Tibial nerve (tissue), 3 donors: Measurements from ENCODE around the gene SLC47A1.

Experiments used
- POLR2A ChIP-seq, 2 donors: fragments of 450-650 bp; IDR thresholded peaks; one replicate each; pipeline ENCODE4 v1.6.1; 2017; ENCODE audit warnings: antibody characterized with exemption in 2 of 2, mild to moderate bottlenecking in 2 of 2, moderate library complexity in 2 of 2
- TF ChIP-seq, protein P1 (sequence below), 5 experiments: fragments of 200-600 bp in 3 of 5; fragments of 450-650 bp in 2 of 5; sonication (generic) in 3 of 5; IDR thresholded peaks; one replicate each; pipeline ENCODE4 v1.5.1; 2016 to 2019; ENCODE audit warnings: antibody characterized with exemption in 5 of 5, mild to moderate bottlenecking in 3 of 5, moderate library complexity in 2 of 5

DNA sequence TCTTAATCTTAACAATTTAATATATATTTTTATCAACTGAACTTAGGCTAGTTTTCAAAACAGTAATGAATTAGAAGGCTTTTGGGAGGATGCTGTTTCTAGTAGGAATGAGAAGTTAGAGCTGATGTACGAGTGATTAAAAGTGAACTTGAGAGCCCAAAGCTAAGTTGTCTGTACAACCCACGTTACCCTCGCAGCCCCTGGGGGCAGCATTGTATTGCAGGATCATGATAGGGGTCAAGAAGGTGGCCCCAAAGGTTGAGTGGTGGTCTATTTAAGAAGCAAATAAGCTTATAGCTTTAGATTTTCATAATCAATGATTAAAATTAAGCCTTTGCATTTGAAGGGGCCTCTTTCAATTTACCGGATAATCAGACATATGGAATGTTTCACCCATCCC, 81.2 kb downstream of the SLC47A1 start:
- TF ChIP-seq, protein P1, sequence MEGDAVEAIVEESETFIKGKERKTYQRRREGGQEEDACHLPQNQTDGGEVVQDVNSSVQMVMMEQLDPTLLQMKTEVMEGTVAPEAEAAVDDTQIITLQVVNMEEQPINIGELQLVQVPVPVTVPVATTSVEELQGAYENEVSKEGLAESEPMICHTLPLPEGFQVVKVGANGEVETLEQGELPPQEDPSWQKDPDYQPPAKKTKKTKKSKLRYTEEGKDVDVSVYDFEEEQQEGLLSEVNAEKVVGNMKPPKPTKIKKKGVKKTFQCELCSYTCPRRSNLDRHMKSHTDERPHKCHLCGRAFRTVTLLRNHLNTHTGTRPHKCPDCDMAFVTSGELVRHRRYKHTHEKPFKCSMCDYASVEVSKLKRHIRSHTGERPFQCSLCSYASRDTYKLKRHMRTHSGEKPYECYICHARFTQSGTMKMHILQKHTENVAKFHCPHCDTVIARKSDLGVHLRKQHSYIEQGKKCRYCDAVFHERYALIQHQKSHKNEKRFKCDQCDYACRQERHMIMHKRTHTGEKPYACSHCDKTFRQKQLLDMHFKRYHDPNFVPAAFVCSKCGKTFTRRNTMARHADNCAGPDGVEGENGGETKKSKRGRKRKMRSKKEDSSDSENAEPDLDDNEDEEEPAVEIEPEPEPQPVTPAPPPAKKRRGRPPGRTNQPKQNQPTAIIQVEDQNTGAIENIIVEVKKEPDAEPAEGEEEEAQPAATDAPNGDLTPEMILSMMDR (IDR thresholded peaks at IDR 0.05), result no peak
- no peak for TF ChIP-seq POLR2A (IDR thresholded peaks at IDR 0.05)
